GM15510 (cell line): ENCODE data around the gene BPNT1.
A peak's percentile ranks its signal among the peaks of the same experiment; 100 is the strongest.

Source experiments
- POLR2A ChIP-seq: IDR thresholded peaks from 3 replicates; pipeline ENCODE4 v1.6.1; 2011; ENCODE audit warnings: borderline replicate concordance; ENCODE audit not compliant: insufficient read length; ENCODE audit errors: extremely low read depth

The BPNT1 gene

GRCh38 chr1:220093361-220094015 is 3.9 kb upstream of the BPNT1 start:
- TF ChIP-seq POLR2A = no peak

DNA sequence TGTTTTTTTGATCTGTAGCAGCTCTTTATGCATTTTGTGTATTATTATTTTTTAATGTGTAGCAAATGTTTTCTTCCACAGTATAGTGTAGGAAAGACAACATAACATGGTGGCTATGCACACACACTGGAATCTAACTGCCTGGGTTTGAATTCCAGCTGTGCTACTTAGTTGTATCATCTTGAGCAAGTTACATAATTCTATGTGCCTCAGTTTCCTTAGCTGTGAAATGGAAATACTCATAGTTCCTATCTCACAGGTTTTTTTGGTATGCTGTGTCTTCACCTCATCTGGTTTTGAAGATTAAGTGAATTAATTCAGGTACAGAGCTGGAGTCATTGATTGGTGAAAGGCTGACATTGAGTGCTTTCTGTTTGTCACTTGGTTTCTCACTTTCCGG is 3.1 kb upstream of the BPNT1 start:
- no peak for TF ChIP-seq POLR2A

DNA sequence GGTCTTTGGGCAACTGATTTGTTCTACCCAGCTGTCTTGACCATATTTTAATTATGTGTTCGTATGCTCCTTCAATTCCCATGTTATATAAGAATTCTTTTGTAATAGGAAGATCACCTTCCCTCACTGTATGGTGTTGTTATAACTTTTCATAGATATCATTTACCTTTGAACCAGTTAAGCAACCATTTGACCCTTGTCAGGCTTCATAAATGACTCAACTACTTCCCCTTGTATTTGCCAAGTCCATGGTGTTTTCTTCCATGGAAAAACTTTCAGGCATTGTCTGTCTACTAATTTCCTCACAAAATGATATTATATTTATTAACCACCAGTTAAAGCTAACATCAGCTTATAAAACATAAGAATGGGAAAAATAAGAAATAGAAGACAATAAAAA is 5.1 kb downstream of the BPNT1 start:
- TF ChIP-seq POLR2A = no peak

- TF ChIP-seq POLR2A = no peak
Measured at GRCh38 chr1:220077887-220078286, 11.7 kb downstream of the BPNT1 start.

DNA sequence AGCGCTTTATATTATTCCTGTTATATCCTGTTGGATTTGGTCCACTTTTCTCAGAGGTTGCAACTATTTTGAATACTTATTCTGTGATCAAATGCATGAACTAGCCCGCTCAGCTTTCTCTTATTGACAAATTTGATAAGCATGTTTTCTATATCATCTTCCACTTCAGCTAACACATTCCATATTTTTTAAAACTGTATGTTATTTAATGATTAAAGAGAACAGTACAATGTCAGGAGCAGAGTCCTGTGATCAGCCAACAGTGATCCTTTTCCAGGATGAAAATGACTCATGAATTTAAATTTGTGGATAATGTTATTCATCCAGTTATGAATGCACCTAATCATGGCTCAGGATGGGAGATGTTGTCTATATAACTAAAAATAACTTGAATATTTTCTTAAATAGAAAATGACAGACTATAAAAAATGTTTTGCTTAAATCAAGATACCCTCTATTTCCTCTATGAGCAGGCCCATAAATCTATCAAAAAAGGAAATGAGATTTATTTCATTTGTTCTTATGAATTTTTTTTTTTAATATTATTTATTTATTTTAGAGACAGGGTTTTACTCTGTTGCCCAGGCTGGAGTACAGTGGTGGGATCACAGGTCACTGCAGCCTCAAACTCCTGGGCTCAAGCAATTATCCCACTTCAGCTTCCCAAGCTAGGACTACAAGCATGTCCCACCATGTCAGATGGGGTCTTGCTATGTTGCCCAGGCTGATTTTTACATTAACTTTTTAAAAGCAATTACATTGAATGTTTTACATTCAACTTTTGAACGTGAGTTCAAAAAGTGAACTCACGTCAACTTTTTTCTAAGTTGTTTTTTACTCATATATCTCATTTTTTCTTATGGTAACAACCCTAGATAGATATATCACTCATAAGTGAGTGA is 12.5 kb downstream of the BPNT1 start:
- TF ChIP-seq POLR2A = no peak

- no peak for TF ChIP-seq POLR2A
Measured at GRCh38 chr1:220067269-220068204, 22.1 kb downstream of the BPNT1 start.

DNA sequence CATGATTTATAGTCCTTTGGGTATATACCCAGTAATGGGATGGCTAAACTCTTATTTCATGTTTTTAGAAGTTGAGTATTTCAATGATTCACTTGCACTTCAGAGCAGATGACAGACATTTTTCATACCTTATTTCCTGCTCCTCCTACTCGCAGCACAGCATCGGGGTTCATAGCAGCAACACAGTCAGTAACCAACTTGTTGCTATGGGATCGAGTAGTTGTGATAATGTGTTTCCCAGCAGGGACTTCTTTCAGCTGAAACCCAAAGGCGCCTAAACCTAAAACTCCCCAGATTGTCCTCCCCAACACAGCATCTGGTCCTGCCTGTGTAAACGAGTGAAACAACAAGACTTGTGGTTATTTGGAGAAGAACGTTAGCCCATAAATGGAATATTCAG is 27.0 kb downstream of the BPNT1 start:
- TF ChIP-seq POLR2A = no peak

GRCh38 chr1:220060876-220061275 is 28.7 kb downstream of the BPNT1 start:
- TF ChIP-seq POLR2A = no peak

GRCh38 chr1:220056374-220056773 is 33.2 kb downstream of the BPNT1 start:
- no peak for TF ChIP-seq POLR2A

DNA sequence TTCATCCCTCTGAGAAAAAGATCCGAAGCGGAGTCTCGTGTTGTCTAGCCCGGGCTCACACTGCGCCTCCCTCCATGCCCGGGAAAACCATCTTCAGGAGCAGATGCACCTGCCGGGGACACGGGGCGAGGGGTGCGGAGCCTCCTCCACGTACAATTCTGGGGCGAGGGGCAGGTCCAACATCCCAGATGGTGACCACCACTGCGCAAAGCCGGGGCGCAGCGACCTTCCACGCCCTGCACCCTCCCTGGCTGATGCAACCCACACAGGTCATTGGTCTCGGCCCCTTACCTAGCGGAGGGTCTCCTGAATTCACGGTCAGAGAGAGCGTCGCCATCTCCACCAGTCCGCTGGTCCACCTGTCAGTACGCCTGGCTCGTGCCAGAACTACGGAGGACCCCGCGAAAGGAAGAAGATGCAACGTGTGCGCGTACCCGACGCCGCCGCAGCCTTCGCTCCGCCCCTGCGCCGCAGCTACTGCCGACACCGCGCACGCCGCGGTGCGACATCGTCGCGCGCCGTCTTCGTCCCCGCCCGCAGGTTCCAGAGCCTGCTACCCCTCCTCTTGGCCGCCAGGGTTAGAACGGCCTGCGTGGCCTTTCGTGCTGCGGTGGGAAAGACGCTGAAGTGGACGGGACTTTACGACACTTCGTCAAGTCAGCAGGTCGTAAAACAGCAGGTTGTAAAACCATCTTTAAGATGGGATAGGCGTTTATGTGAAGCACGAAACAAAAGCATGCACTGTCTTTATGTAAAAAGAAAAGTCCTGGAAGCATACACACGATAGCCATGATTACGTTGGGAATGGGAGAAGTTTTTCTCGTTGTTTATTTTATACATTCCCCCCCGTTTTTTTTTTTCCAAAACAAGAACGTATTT is 43.3 kb downstream of the BPNT1 start, which contains the start of gene EPRS1:
Gene EPRS1 (minus strand): TSS at position 454 of the 879 bp plus-strand sequence. CDS start 117 bp downstream, at position 337.
- peak; percentile 88 for TF ChIP-seq POLR2A

- no peak for TF ChIP-seq POLR2A
Measured at GRCh38 chr1:220045356-220046051, 44.1 kb downstream of the BPNT1 start.

- no peak for TF ChIP-seq POLR2A
Measured at GRCh38 chr1:220044678-220045355, 44.8 kb downstream of the BPNT1 start.

DNA sequence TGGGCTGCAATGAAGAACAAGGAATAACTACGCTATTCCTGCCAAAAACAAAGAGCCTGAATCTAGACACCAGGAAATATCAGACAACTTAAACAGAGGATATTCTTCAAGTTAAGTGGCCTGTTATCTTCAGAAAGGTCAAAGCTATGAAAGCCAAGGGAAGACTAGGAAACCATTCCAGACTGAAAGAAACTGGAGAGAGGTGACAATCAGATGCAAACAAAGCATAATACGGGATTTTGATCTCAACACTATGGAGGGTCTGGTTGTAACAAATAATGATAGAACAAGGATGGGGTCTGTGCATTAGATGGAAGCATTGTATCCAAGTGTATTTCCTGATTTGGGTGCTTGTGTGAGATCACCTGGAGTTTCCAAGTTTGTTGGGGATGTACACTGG is 45.9 kb downstream of the BPNT1 start:
- no peak for TF ChIP-seq POLR2A

DNA sequence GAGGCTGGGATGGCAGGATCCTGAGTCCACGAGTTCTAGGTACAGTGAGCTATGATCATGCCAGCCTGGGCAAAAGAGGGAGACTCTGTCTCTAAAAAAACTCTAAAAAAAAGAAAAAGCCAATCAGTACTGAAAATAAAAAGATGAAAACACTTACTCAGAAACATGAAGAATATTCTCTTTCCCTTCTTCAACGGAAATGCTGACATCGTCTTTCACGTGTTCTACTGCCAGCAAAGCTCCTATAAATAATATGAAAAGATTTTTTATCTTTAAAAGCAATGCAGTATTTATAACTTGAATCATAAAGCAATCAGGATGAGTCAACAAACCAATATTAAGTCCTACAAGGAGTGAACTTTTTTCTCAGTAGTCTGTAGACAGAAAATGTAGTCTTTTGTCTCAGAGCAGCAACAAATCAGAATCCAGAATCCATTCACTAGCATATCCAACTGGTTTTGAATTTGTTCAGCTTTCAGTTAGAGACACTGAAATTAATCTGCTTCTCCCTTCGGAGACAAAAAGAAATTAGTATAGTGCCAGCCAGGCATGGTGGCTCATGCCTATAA is 49.5 kb downstream of the BPNT1 start:
- no peak for TF ChIP-seq POLR2A
